MG63 (cell line): ENCODE results near the gene TXNRD1. TPM values are rescaled to one million over a fixed set of nuclear protein-coding genes. Genes with fewer than 3 reads are reported as not detected.
"Not testable (repeated sequence)": the region's sequence is repeated elsewhere in the genome, so short reads cannot be mapped to it uniquely, and the experiment has no call there.

Experiments
- DNase-seq: peaks from one replicate; pipeline ENCODE4 v3.0.0-alpha.2; 2020
- H3K27me3 ChIP-seq: fragments of 250-450 bp; sonication (Bioruptor Pico); 2 replicates; pipeline ENCODE4 v1.5.1; 2020; ENCODE audit warnings: mild to moderate bottlenecking, moderate library complexity
- H3K36me3 ChIP-seq: fragments of 250-450 bp; sonication (Bioruptor Pico); 2 replicates; pipeline ENCODE4 v1.5.1; 2020; ENCODE audit warnings: mild to moderate bottlenecking, moderate library complexity
- H3K4me3 ChIP-seq: fragments of 250-450 bp; sonication (Bioruptor Pico); 2 replicates; pipeline ENCODE4 v1.5.1; 2020; ENCODE audit warnings: mild to moderate bottlenecking, moderate library complexity
- H3K9me3 ChIP-seq: fragments of 250-450 bp; sonication (Bioruptor Pico); 2 replicates; pipeline ENCODE4 v1.5.1; 2020; ENCODE audit warnings: mild to moderate bottlenecking, moderate library complexity
- total RNA-seq: library from RNA; depleted of rRNA; stranded (reverse); fragments of >200 nt; shearing (Covaris generic); gene quantifications from 2 replicates; pipeline ENCODE4 v1.2.3, GENCODE V29; 2014; ENCODE audit warnings: low replicate concordance; rRNA removed

The TXNRD1 gene
- 924 and 1,093 TPM in 2 replicates for total RNA-seq

DNA sequence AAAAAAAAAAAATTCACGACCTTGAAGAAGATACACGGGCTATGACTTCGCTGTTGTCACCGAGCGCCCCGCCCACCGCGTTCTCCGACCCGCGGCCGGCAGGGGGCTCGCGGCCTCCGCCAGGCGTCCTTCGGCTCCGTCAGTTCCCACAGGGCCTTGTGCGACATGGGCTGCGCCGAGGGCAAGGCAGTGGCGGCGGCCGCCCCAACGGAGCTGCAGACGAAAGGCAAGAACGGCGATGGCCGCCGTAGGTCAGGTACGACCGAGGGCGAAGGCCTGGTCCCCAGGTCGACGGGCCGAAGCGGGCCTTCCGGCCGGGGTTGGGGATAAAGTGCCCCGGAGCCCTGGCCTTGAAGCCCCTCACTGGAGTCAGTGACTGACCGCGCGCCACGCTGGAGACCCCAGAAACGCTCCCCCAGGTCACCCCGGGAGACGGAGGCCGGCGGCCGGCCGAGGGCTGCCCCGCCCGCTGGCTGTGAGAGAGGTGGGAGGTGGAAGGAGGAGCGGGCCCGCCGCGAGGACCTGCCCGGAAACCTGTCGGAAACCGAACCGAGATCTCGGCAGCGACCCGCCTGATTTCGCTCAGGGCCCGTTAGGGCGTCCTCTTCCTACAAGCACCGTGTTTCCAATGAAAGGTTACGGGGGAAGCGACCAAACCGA lies at the start of gene TXNRD1:
TXNRD1 (plus strand) TSS at position 142 of the 660 bp plus-strand sequence; CDS start at position 166, 24 bp downstream.
- no peaks in the 10 kb centered on the region for H3K36me3 ChIP-seq
- H3K4me3 ChIP-seq: peak within 1 kb of the TSS; percentile 56
- no peaks in the 10 kb centered on the region for H3K9me3 ChIP-seq
- peak; percentile 82 for DNase-seq
- no peaks in the 10 kb centered on the region for H3K27me3 ChIP-seq

DNA sequence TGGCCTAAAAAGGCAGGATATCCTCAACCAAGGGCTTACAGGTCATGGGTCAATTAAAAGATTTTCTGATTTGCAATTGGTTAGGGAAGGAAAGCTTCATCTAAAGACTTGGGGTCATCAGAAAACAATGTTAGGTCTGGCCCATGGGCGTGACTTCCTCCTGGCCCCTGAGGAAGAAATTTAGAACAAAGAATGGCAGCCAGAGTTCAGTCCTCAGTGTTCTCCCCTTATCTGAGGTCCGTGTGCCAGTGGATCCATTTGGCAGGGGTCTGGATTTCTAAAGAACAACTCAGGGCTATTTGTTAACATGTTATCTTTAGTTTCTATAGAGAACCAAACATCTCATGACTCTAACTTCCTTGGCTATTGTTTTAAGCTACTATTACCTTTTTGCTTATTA lies 49.8 kb upstream of the TXNRD1 start:
- no peak overlapping the region for H3K4me3 ChIP-seq
- no peaks in the 10 kb centered on the region for H3K27me3 ChIP-seq
- DNase-seq: no peak
- H3K36me3 ChIP-seq: no peaks in the 10 kb centered on the region
- H3K9me3 ChIP-seq: no peaks in the 10 kb centered on the region

DNA sequence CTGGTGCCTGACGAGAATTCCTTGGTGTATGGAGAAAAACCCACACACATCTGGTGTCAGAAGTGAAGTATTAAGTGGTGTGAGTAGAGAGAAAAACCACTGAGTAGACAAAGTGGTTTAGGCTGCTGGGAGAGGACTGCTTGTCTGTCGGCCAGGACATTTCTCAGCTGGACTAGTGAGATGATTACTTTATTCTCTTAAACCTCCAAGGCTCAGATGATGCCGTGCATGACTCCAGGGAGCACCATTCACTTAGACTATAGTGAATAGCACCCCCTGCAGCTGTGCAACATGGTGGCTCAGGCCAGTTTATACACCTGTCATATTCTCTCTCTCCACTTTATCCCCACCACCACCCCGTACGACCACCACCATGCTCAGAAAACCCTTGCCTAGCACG lies 49.1 kb upstream of the TXNRD1 start:
- H3K36me3 ChIP-seq: no peaks in the 10 kb centered on the region
- no peak for DNase-seq
- no peaks in the 10 kb centered on the region for H3K9me3 ChIP-seq
- H3K4me3 ChIP-seq: no peak overlapping the region
- H3K27me3 ChIP-seq: no peaks in the 10 kb centered on the region

DNA sequence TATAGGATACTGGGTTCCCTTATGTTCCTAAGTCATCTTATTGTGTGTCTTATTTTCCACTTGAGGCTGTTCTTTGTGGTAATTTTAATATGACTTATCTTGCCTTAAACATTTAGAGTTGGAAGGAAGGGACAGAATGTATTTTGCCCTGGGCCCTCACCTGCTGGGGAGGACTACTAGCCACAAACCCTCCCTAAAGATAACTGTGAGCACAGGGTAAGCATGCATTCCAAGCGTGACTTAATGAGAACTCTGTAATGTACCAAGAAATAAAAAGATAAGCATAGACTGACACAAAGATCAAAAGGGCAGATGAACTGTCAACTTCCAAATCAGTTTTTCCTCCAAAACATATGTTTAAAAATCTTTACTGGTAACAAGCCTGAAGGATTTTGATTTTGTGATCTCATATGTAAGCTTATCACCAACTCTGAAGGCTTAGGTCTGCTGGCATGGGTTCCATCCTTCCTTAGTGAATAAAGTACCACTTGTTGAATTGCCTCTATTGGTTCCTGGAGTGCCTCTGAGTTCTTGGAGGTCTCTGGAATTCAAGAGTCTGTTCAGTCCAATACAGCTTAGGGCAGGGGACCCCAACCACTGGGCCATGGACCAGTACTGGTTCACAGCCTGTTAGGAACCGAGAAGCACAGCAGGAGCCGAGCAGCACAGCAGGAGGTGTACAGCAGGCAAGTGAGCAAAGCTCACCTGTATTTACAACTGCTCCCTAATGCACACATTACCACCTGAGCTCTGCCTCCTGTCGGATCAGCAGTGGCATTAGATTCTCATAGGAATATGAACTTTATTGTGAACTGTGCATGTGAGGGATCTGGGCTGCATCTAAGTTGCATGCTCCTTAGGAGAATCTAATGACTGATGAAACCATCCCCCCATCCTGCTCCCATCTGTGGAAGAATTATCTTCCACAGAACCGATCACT lies 47.8 kb upstream of the TXNRD1 start:
- DNase-seq: no peak
- H3K4me3 ChIP-seq: no peak overlapping the region
- H3K27me3 ChIP-seq: no peaks in the 10 kb centered on the region
- no peaks in the 10 kb centered on the region for H3K9me3 ChIP-seq
- no peaks in the 10 kb centered on the region for H3K36me3 ChIP-seq

DNA sequence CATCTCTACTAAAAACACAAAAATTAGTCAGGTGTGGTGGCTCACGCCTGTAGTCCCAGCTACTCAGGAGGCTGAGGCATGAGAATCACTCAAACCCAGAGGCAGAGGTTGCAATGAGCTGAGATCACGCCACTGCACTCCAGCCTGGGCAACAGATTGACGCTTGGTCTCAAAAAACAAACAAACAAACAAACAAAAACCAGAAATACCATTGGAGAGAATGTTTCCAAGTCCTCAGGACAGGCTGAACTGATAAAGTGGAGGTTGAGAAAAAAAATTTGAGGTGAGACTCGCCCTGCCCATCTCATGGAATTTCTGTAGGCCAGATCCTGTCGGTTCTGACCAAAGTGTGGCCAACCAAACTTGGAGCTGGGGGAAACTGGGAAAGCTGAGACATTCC lies 47.0 kb upstream of the TXNRD1 start:
- Histone ChIP-seq H3K9me3 (no peaks in the 10 kb centered on the region), H3K4me3 (no peak overlapping the region), H3K27me3 (no peaks in the 10 kb centered on the region), H3K36me3 (no peaks in the 10 kb centered on the region)
- DNase-seq: no peak

DNA sequence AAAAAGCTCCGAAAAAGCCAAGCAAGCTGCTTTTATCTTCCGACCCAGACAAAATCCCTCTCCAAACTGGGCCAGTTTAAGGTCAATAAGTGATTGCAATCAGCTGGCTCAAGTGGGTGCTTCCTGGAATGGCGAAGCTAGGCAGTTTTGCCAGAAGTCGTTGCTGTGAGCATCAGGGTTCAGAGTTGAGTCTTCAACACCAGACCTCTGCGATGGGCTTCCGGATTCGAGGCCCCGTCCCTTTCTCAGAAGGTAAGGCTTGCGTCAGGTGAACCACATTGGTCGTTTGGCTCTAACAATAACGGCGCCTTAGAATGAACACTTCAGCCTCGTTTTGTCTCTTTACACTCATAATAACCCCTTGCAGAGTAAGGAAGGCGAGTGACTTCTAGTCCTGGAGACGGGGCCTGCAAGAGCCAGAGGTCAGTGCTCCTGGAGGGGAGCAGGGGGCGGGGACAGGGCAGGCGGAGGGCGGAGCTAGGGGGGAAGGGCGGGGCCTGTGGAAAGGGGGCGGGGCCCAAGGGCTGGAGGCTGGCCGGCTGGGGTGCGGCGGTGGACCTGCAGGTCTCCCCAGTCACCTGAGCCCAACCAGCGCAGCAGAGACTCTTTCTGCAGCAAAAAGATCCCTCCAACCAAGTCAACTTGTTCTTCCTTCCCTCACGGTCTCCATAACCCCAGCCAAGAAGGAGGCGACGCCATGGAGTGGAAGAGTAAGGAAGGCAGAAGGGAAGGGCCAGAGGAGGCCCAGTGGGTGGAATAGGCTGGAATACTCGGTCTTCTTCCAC lies 43.6 kb upstream of the TXNRD1 start:
- Histone ChIP-seq H3K4me3 (no peak overlapping the region), H3K9me3 (no peaks in the 10 kb centered on the region), H3K27me3 (no peaks in the 10 kb centered on the region), H3K36me3 (no peaks in the 10 kb centered on the region)
- DNase-seq: no peak

DNA sequence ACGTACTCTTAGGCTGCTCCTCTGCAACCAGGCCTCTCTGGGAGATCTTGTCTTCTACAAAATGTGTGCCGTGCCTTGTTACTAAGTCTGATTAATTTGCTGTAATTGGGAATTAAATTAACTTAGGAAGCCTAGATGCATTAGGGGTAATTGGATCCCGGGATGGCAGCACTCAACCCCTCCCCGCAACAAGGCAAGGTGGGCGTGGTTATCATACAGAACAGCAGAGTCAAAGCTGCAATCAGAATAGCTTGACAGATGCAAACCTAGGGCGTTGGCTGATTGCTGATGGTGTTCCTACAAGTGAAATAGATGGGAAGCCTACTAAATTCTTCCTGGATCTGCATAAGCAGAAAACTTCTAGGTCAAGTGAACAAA lies 43.0 kb upstream of the TXNRD1 start:
- no peak for DNase-seq
- Histone ChIP-seq H3K4me3 (no peak overlapping the region), H3K27me3 (no peaks in the 10 kb centered on the region), H3K36me3 (no peaks in the 10 kb centered on the region), H3K9me3 (no peaks in the 10 kb centered on the region)

DNA sequence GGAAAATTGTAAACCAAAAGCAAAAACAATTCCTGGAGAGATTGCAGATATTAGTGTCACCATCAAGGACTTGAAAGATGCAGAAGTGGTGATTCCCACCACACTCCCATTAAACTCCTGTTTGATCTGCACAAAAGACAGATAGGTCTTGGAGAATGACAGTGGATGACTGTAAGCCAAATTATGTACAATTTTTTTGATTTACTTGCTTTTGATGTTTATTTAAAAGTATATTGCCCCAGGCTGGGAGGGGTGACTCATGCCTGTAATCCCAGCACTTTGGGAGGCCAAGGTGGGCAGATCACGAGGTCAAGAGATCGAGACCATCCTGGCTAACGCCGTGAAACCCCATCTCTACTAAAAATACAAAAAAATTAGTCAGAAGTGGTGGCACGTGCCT lies 41.8 kb upstream of the TXNRD1 start:
- not testable (repeated sequence) for DNase-seq, H3K27me3 ChIP-seq, H3K9me3 ChIP-seq, H3K4me3 ChIP-seq, H3K36me3 ChIP-seq

DNA sequence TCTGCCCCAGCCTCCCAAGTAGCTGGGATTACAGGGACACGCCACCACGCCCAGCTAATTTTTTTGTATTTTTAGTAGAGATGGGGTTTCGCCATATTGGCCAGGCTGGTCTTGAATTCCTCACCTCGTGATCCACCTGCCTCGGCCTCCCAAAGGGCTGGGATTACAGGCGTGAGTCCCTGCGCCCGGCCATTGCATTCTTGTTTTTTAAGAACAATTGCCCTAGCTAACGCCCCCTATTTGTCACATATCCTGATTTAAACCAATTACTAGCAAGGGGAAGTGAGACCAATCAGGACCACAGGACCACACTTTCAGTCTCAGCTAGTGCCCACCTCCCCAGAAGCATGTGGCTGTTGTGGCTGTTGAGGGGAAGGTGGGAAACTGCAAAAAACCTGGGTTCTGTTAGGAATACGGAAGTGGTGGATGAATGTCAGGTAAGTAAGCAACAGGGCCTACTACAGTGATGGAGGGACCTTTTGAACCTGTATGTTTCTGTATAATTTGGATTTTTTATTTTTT lies 39.8 kb upstream of the TXNRD1 start:
- Histone ChIP-seq H3K36me3 (no peaks in the 10 kb centered on the region), H3K27me3 (no peaks in the 10 kb centered on the region), H3K9me3 (no peaks in the 10 kb centered on the region), H3K4me3 (no peak overlapping the region)
- DNase-seq: no peak

DNA sequence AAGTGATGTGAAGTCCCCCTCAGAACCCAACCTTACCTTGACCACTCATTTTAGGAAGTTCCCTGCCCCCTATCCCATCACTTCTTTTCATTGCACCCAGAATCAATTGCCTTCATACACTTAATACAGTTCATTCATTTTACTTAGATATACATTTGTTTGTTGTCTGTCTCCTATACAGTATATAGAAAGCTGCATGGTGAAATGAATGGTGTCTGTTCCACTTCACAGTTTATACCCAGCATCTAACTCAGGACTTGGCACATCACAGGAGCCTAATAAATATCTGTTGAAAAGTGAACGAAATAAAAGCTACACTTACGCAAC lies 38.3 kb upstream of the TXNRD1 start:
- H3K27me3 ChIP-seq: no peaks in the 10 kb centered on the region
- no peak overlapping the region for H3K4me3 ChIP-seq
- no peak for DNase-seq
- no peaks in the 10 kb centered on the region for H3K9me3 ChIP-seq
- H3K36me3 ChIP-seq: no peaks in the 10 kb centered on the region

DNA sequence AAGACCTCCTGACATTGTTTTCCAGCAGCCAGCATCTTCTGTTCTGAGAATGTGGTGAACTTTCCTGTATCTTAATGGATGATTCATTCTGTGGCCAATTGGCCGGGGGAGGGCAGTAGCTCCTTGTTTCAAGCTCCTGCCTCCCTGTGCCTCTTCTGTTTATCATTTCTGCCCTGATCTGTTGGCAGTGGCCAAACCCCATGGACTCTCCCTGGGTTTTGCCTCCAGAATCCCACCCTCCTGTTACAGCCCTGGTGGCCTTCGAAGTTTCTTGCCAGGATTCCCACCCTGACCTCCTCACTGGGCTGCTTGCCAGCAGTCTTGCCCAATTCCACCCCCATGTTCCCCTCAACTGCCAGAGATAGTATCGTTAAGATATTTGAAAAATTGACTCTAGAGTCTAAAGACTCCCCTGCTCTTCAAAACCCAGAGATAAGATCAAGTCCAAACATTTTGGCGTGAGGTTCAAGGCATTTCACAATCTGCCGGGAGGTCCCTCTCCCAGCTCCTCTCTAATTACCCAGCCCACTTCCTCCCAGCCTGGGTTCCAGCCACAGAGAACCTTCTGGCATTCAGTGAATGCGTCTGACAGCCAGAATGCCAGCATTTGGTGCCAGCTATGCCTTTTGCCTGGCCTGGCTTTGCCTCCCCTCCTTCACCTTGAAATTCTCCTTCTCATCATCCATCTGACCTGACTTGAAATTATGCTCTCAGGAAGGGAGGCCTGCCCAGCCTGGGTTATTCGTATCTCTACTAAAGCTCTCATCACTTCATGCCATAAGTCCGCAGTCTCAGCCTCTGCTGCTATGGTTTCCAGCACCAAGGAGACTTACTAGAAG lies 37.7 kb upstream of the TXNRD1 start:
- peak; percentile 84 for DNase-seq
- Histone ChIP-seq H3K27me3 (no peaks in the 10 kb centered on the region), H3K4me3 (no peak overlapping the region), H3K9me3 (no peaks in the 10 kb centered on the region), H3K36me3 (no peaks in the 10 kb centered on the region)

DNA sequence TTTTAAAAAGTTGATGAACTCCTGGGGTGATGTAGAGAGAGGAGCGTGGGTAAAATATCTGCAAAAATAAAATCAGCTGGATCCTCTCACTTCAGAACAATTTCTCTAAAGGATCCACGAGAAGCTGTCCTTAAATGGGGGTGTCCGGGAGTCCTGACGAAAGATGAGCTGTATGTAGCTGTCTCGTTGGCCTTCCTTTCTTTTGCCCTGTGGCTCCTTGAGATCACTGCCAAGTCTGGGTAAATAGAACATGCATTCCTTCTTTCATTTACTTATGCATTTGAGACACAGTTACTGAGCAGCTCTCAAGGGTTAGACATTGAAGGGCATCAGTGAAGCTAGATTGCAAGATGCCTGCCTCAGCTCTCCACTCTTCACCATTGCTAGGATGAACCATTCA lies 35.2 kb upstream of the TXNRD1 start:
- H3K4me3 ChIP-seq: no peak overlapping the region
- no peaks in the 10 kb centered on the region for H3K36me3 ChIP-seq
- DNase-seq: no peak
- H3K9me3 ChIP-seq: peaks cover 6% of the 10 kb centered on the region; the same call in 1 of the 2 replicates
- H3K27me3 ChIP-seq: no peaks in the 10 kb centered on the region

DNA sequence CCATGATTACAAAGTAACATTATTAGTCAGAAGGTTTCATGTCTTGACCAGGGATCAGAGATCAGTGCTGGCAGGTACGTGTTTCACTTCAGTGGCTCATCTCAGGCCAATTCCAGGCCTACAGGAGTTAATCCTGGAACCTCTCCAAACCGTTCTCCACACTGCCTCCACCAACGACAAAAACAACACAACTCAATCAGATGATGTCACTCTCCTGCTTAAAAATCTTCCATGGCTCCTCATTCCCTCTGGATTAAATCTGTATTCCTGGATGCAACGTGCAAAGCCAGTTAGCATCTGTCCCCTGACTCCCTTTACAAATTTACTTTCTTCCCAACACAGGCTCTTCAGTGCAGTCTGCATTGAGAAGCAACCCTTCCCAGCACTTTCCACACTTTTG lies 34.3 kb upstream of the TXNRD1 start:
- no peaks in the 10 kb centered on the region for H3K36me3 ChIP-seq
- no peak overlapping the region for H3K4me3 ChIP-seq
- H3K9me3 ChIP-seq: peaks cover 6% of the 10 kb centered on the region; the same call in 1 of the 2 replicates
- H3K27me3 ChIP-seq: no peaks in the 10 kb centered on the region
- DNase-seq: no peak

DNA sequence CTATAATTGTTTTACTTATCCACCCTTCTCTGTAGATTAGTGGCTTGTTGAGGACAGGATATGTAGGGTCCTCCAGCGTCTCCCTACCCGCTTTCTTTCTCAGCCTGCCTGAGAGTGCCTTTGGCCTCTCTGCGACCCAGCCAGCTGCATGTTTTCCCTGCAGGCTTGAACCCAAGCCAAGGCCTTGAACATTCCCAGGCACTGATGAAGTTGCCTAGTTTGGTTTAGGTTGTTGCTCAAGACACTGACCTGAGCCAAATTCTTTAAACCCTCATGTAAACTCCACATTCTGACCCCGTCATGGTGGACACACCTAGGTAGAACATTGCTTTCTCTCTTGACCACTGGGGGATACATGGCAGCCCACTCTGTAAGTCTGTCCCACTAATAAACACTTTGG lies 33.4 kb upstream of the TXNRD1 start:
- H3K9me3 ChIP-seq: peaks cover 6% of the 10 kb centered on the region; the same call in 1 of the 2 replicates
- no peaks in the 10 kb centered on the region for H3K27me3 ChIP-seq
- no peaks in the 10 kb centered on the region for H3K36me3 ChIP-seq
- peak; percentile 83 for DNase-seq
- H3K4me3 ChIP-seq: no peak overlapping the region

DNA sequence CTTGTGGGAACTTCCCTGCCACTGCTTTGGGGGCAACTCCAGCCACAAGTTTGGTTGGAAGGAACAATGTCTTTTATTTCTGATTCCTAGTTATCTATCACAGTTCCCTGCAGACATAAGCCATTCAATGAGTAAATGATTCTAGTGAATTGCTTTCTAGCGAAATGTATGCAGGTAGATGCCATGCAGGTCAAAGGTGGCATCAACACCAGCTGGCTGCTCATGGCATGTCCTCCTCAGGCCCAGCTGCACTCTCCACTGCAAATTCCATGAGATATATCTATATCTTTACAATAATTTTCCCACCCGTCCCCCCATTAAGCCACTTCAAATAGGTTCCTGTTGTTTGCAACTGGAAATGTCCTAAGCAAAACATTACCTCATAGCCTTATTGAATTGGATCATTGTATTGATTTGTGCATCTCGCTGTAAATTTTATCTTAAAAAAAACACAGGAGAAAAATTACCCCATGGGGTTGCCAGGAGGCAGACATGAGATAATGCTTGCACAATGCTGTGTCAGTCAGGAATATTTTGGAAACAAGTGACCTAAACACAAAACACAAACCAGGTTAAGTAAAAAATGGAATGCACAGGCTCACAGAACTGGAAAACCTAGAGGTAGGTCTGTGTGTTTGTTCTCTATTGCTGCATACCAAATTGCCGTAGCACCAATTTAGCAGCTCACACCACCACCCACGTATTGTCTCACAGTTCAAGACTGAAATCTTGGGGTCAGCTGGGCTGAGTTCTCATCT lies 32.8 kb upstream of the TXNRD1 start:
- H3K27me3 ChIP-seq: no peaks in the 10 kb centered on the region
- H3K9me3 ChIP-seq: peaks cover 6% of the 10 kb centered on the region; the same call in 1 of the 2 replicates
- H3K36me3 ChIP-seq: no peaks in the 10 kb centered on the region
- no peak for DNase-seq
- no peak overlapping the region for H3K4me3 ChIP-seq
